Activated CD8-positive, alpha-beta memory T cell treated with anti-CD3 and anti-CD28 coated beads, Interleukin-2, amount 50 U/mL, for 24 hours (primary cell): ENCODE data around the gene PRCP.

Source experiments
- DNase-seq: peaks from one replicate; pipeline ENCODE4 v3.0.0-alpha.2; 2020; ENCODE audit errors: extremely low read depth

PRCP gene

GRCh38 chr11:82831364-82831763, 68.9 kb downstream of the PRCP start:
- DNase-seq: no peak

GRCh38 chr11:82830746-82831145, 69.5 kb downstream of the PRCP start:
- no peak for DNase-seq

- DNase-seq: no peak
Measured at GRCh38 chr11:82829101-82829500, 71.1 kb downstream of the PRCP start.

- no peak for DNase-seq
Measured at GRCh38 chr11:82828472-82828871, 71.8 kb downstream of the PRCP start.

GRCh38 chr11:82826526-82826925, 73.7 kb downstream of the PRCP start:
- no peak for DNase-seq

GRCh38 chr11:82823647-82824619, 76.3 kb downstream of the PRCP start:
- DNase-seq: no peak

GRCh38 chr11:82818409-82819043, 81.7 kb downstream of the PRCP start:
- no peak for DNase-seq

GRCh38 chr11:82815406-82815805, 84.8 kb downstream of the PRCP start:
- DNase-seq: no peak

GRCh38 chr11:82814379-82814778, 85.9 kb downstream of the PRCP start:
- no peak for DNase-seq

- DNase-seq: no peak
Measured at GRCh38 chr11:82811369-82811768, 88.9 kb downstream of the PRCP start.

- DNase-seq: no peak
Measured at GRCh38 chr11:82810738-82811137, 89.5 kb downstream of the PRCP start.

GRCh38 chr11:82810326-82810725, 89.9 kb downstream of the PRCP start:
- no peak for DNase-seq

- no peak for DNase-seq
Measured at GRCh38 chr11:82807646-82808045, 92.6 kb downstream of the PRCP start.

GRCh38 chr11:82802710-82803109, 97.5 kb downstream of the PRCP start:
- DNase-seq: no peak

- DNase-seq: no peak
Measured at GRCh38 chr11:82796998-82797961, 103.0 kb downstream of the PRCP start.

- DNase-seq: no peak
Measured at GRCh38 chr11:82794490-82794889, 105.7 kb downstream of the PRCP start.

GRCh38 chr11:82792822-82793569, 107.2 kb downstream of the PRCP start:
- DNase-seq: no peak

- no peak for DNase-seq
Measured at GRCh38 chr11:82792319-82792718, 107.9 kb downstream of the PRCP start.

- no peak for DNase-seq
Measured at GRCh38 chr11:82791779-82792178, 108.5 kb downstream of the PRCP start.

- DNase-seq: no peak
Measured at GRCh38 chr11:82790723-82791484, 109.3 kb downstream of the PRCP start.
